ENCODE results near the gene LTB4R2. TPM values are rescaled to one million over a fixed set of nuclear protein-coding genes. Genes with fewer than 3 reads are reported as not detected.

The LTB4R2 gene
- total RNA-seq, 1 donor from 2014 or later: 1.5 TPM

- no peak for TF ChIP-seq CTCF (IDR thresholded peaks at IDR 0.05; ENCODE audit: insufficient read depth, low read length, poor library complexity, severe bottlenecking)
- Histone ChIP-seq H3K4me3 (ENCODE audit: low read depth, low read length) (no peak overlapping the region), H3K27me3 (ENCODE audit: control insufficient read depth, insufficient read depth, low read length) (no peaks in the 10 kb centered on the region), H3K36me3 (ENCODE audit: control insufficient read depth, insufficient read depth, low read length) (peaks cover 1% of the 10 kb centered on the region)
- no peak for DNase-seq (ENCODE audit: low read depth)
Observed at GRCh38 chr14:24290746-24291145, 19.2 kb upstream of the LTB4R2 start.

GRCh38 chr14:24291446-24292117 is 18.4 kb upstream of the LTB4R2 start:
- Histone ChIP-seq H3K36me3 (ENCODE audit: control insufficient read depth, insufficient read depth, low read length) (peaks cover 1% of the 10 kb centered on the region), H3K27me3 (ENCODE audit: control insufficient read depth, insufficient read depth, low read length) (no peaks in the 10 kb centered on the region), H3K4me3 (ENCODE audit: low read depth, low read length) (no peak overlapping the region)
- no peak for TF ChIP-seq CTCF (IDR thresholded peaks at IDR 0.05; ENCODE audit: insufficient read depth, low read length, poor library complexity, severe bottlenecking)
- no peak for DNase-seq (ENCODE audit: low read depth)

- DNase-seq (ENCODE audit: low read depth): no peak
- Histone ChIP-seq H3K4me3 (ENCODE audit: low read depth, low read length) (no peak overlapping the region), H3K36me3 (ENCODE audit: control insufficient read depth, insufficient read depth, low read length) (peaks cover 1% of the 10 kb centered on the region), H3K27me3 (ENCODE audit: control insufficient read depth, insufficient read depth, low read length) (no peaks in the 10 kb centered on the region)
- TF ChIP-seq CTCF (IDR thresholded peaks at IDR 0.05; ENCODE audit: insufficient read depth, low read length, poor library complexity, severe bottlenecking): no peak
Observed at GRCh38 chr14:24292118-24292807, 17.7 kb upstream of the LTB4R2 start.

- no peak for DNase-seq (ENCODE audit: low read depth)
- TF ChIP-seq CTCF (IDR thresholded peaks at IDR 0.05; ENCODE audit: insufficient read depth, low read length, poor library complexity, severe bottlenecking): no peak
- no peak overlapping the region for H3K4me3 ChIP-seq (ENCODE audit: low read depth, low read length)
- peaks cover 1% of the 10 kb centered on the region for H3K36me3 ChIP-seq (ENCODE audit: control insufficient read depth, insufficient read depth, low read length)
- no peaks in the 10 kb centered on the region for H3K27me3 ChIP-seq (ENCODE audit: control insufficient read depth, insufficient read depth, low read length)
Observed at GRCh38 chr14:24293525-24293924, 16.4 kb upstream of the LTB4R2 start.

- DNase-seq (ENCODE audit: low read depth): peak; percentile 85
- Histone ChIP-seq H3K4me3 (ENCODE audit: low read depth, low read length) (no peak overlapping the region), H3K36me3 (ENCODE audit: control insufficient read depth, insufficient read depth, low read length) (no peaks in the 10 kb centered on the region), H3K27me3 (ENCODE audit: control insufficient read depth, insufficient read depth, low read length) (no peaks in the 10 kb centered on the region)
- peak; percentile 80 for TF ChIP-seq CTCF (IDR thresholded peaks at IDR 0.05; ENCODE audit: insufficient read depth, low read length, poor library complexity, severe bottlenecking)
Observed at GRCh38 chr14:24296341-24297157, 13.4 kb upstream of the LTB4R2 start.
